Parathyroid adenoma (tissue), 2 donors: ENCODE data around the gene NUBP2.

Experiments used
- H2AFZ ChIP-seq: fragments of 300-600 bp; sonication (generic); one replicate; pipeline ENCODE4 v1.7.0; 2017; ENCODE audit warnings: antibody characterized with exemption, mild to moderate bottlenecking
- H3K27ac ChIP-seq: fragments of 300-600 bp; sonication (generic); one replicate; pipeline ENCODE4 v1.7.0; 2017
- H3K27me3 ChIP-seq: fragments of 300-600 bp; sonication (generic); one replicate; pipeline ENCODE4 v1.7.0; 2017; ENCODE audit warnings: low read length; ENCODE audit not compliant: control insufficient read depth, insufficient read depth
- H3K36me3 ChIP-seq: fragments of 300-600 bp; sonication (generic); one replicate; pipeline ENCODE4 v1.7.0; 2017; ENCODE audit warnings: low read length; ENCODE audit not compliant: control insufficient read depth, insufficient read depth
- H3K4me1 ChIP-seq: fragments of 300-600 bp; sonication (generic); one replicate; pipeline ENCODE4 v1.7.0; 2017; ENCODE audit warnings: control low read depth
- H3K4me2 ChIP-seq: fragments of 300-600 bp; sonication (generic); one replicate; pipeline ENCODE4 v1.7.0; 2017; ENCODE audit warnings: low read length
- H3K4me3 ChIP-seq: fragments of 300-600 bp; sonication (generic); one replicate; pipeline ENCODE4 v1.7.0; 2017; ENCODE audit warnings: low read depth, low read length
- H3K79me2 ChIP-seq: fragments of 300-600 bp; sonication (generic); one replicate; pipeline ENCODE4 v1.7.0; 2017; ENCODE audit warnings: control low read depth
- H3K9ac ChIP-seq: fragments of 300-600 bp; sonication (generic); one replicate; pipeline ENCODE4 v1.7.0; 2017; ENCODE audit warnings: mild to moderate bottlenecking
- H3K9me3 ChIP-seq: fragments of 300-600 bp; sonication (generic); one replicate; pipeline ENCODE4 v1.7.0; 2017; ENCODE audit warnings: low read length; ENCODE audit not compliant: control insufficient read depth
- TF ChIP-seq, protein P1 (sequence below): fragments of 300-600 bp; sonication (generic); IDR thresholded peaks from one replicate; pipeline ENCODE4 v1.7.0; 2017; ENCODE audit warnings: antibody characterized with exemption, mild to moderate bottlenecking
- donor health status: primary hyperparathyroidism.

Gene NUBP2

DNA sequence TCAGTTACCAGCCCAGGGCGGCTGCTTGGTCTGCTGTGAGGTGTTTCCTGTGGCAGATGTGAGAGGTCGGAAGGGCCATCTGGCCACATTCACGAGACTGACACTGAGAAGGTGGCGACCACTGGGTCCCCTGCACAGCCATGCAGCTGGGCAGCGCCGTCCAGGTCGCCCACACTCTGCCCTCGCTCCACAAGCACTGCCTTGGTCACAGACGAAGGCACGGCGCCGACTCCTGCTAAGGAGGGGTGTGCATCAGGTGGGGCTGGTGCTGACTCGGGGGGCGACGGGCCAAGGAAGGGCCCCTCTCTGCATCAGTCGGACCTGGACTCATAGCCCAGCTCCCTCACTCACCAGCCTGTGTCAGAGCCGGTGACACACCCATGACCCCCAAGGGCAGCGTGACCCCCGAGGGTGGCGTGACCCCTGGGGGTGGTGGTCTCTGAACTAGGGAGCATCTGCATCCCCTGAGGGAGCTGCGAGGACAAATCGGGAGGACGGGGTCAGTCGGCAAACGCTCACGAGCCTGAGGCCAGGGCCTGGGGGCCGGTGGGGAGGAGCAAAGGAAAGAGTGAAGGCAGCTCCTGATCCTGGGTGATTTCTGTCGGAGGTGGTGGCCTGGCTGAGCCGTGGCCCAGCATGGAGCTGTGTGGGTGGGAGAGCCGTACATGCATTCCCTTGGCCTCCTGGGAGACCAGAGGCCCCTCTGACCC, 41.8 kb upstream of the NUBP2 start:
- no peaks in the 10 kb centered on the region for H3K27me3 ChIP-seq
- H3K27ac ChIP-seq: no peak overlapping the region
- no peaks in the 10 kb centered on the region for H3K36me3 ChIP-seq
- H3K9me3 ChIP-seq: no peaks in the 10 kb centered on the region
- no peak overlapping the region for H2AFZ ChIP-seq
- H3K4me3 ChIP-seq: no peak overlapping the region
- H3K79me2 ChIP-seq: peaks cover 21% of the 10 kb centered on the region
- TF ChIP-seq, protein P1, sequence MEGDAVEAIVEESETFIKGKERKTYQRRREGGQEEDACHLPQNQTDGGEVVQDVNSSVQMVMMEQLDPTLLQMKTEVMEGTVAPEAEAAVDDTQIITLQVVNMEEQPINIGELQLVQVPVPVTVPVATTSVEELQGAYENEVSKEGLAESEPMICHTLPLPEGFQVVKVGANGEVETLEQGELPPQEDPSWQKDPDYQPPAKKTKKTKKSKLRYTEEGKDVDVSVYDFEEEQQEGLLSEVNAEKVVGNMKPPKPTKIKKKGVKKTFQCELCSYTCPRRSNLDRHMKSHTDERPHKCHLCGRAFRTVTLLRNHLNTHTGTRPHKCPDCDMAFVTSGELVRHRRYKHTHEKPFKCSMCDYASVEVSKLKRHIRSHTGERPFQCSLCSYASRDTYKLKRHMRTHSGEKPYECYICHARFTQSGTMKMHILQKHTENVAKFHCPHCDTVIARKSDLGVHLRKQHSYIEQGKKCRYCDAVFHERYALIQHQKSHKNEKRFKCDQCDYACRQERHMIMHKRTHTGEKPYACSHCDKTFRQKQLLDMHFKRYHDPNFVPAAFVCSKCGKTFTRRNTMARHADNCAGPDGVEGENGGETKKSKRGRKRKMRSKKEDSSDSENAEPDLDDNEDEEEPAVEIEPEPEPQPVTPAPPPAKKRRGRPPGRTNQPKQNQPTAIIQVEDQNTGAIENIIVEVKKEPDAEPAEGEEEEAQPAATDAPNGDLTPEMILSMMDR: no peak
- H3K9ac ChIP-seq: no peak overlapping the region
- H3K4me2 ChIP-seq: no peak overlapping the region
- no peaks in the 10 kb centered on the region for H3K4me1 ChIP-seq

DNA sequence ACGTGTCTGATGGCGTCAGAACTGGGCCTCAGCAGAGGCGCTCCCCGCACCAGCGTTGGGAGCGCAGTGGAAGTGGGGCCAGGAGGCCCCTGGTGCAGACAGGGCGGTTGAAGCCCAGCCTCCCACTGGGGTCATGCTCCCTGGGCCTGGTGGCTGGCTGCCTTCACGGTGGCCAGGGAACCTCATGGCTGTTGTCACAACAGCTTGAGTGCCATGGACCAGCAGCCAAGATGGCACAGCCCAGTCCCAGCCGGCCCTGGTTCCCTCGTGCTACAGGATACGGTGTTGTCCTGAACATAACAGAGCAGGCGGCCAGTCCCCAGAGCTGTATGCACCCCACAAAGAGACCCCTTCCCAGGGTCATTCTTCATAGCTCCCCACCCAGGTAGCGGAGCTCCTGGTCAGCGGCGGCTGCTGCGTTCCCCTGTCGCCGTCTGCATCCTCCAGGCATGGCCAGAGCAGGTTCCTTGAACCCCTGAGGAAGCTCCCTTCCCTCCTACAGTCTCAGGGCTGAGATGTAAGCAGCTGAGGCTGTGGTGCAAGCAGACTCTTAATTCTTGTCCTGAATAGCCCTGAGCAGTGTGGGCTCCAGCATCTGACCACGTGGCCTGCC, 41.1 kb upstream of the NUBP2 start:
- H3K4me2 ChIP-seq: no peak overlapping the region
- no peaks in the 10 kb centered on the region for H3K4me1 ChIP-seq
- no peak overlapping the region for H3K4me3 ChIP-seq
- no peak overlapping the region for H2AFZ ChIP-seq
- TF ChIP-seq, protein P1: no peak
- H3K9me3 ChIP-seq: no peaks in the 10 kb centered on the region
- H3K9ac ChIP-seq: no peak overlapping the region
- no peak overlapping the region for H3K27ac ChIP-seq
- H3K27me3 ChIP-seq: no peaks in the 10 kb centered on the region
- no peaks in the 10 kb centered on the region for H3K36me3 ChIP-seq
- peaks cover 19% of the 10 kb centered on the region for H3K79me2 ChIP-seq

DNA sequence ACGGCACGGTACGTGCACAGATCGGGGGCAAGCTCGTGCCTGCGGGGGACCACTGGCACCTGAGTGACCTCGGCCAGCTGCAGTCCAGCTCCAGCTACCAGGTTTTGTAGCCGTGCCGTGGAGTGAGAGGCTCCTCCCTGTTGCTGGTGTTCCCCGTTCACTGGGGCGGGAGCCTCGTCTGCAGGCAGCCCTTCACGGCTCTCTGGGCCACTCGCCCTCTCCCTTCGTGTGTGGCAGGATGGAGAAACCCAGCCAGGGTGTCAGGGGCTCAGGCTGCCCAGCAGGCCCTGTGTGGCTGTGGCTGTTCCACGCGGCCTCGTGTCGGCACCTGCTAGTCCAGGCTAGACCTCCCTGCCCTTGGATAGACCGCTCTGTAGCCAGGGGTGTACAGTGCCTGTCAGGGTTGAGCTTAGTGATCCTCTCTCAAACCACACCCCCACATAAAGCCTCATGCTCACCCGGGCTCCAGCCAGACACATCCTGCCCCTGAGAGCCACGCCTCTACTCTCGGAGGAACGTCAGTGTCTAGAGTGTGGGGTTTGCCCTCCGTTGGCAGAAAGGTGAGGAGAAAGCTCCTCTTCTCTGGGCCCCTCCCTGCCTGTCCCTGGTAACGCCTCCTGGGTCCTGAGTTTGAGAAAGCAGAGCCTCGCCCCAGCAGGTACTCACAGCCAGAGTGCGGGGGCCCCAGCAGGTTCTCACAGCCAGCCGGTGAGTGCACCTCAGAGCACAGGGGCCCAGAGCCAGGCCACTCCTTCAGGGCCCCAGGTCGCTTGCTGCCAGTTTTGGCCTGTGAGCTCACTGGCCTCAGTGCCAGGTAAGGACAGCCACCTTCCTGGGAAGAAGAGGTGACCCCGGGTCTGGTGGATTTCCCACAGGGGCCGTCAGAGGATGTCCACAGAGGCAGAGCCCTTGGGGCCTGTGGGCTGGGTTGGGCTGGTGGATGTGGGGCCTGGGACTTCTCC, 39.1 kb upstream of the NUBP2 start:
- Histone ChIP-seq H3K4me1 (no peaks in the 10 kb centered on the region), H3K9ac (no peak overlapping the region), H3K4me2 (no peak overlapping the region), H3K79me2 (peaks cover 16% of the 10 kb centered on the region), H3K4me3 (no peak overlapping the region), H3K27ac (no peak overlapping the region), H3K27me3 (no peaks in the 10 kb centered on the region), H3K9me3 (no peaks in the 10 kb centered on the region), H2AFZ (no peak overlapping the region), H3K36me3 (no peaks in the 10 kb centered on the region)
- TF ChIP-seq, protein P1: no peak

DNA sequence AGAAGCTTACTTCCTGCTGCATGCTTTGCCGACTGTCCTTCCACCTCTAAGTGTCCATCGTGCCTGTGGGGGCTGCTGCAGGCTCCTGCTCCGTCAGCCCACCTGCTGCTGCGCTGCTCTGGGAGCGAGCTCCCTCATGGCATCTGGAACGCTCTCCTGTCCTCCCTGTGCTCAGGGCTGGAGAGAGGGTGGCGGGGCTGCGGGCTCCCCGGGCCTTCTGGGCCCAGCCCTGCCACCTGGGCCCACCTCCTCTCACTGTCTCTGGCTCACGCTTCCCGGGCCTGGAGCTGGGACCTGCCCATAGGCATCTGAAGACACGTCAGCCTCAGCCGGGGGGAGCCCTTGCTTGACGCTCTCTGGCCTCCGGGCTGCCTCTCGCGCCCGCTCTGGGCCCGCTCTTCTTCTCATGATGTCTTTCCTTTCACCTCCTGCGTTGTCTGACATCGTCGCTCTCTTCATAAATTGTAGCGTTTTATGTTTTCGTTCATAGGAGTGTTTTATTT, 38.4 kb upstream of the NUBP2 start:
- Histone ChIP-seq H3K79me2 (peaks cover 15% of the 10 kb centered on the region), H3K4me1 (no peaks in the 10 kb centered on the region), H3K36me3 (no peaks in the 10 kb centered on the region), H3K27ac (no peak overlapping the region), H3K27me3 (no peaks in the 10 kb centered on the region), H3K4me3 (no peak overlapping the region), H3K9ac (no peak overlapping the region), H3K9me3 (no peaks in the 10 kb centered on the region), H2AFZ (no peak overlapping the region), H3K4me2 (no peak overlapping the region)
- TF ChIP-seq, protein P1: no peak
